Osteoblast (primary cell): Measurements from ENCODE around the gene MT1M. TPM values are rescaled to one million over a fixed set of nuclear protein-coding genes. Genes with fewer than 3 reads are reported as not detected.
"Not testable (repeated sequence)": the region's sequence is repeated elsewhere in the genome, so short reads cannot be mapped to it uniquely, and the experiment has no call there.

ENCODE experiments used
- DNase-seq: peaks from one replicate; pipeline ENCODE4 v3.0.0; 2011; ENCODE audit warnings: low spot score, mixed read lengths; ENCODE audit not compliant: insufficient read length; ENCODE audit errors: missing footprints
- H2AFZ ChIP-seq: 2 replicates; pipeline ENCODE4 v1.6.0; 2011; ENCODE audit warnings: mild to moderate bottlenecking, low read length
- H3K27ac ChIP-seq: 2 replicates; pipeline ENCODE4 v1.5.1; 2011; ENCODE audit warnings: mild to moderate bottlenecking, low read depth, low read length, moderate library complexity
- H3K27me3 ChIP-seq: 2 replicates; pipeline ENCODE4 v1.6.0; 2012; ENCODE audit warnings: mild to moderate bottlenecking, control low read depth, inconsistent platforms, low read length, moderate library complexity; ENCODE audit not compliant: insufficient read depth
- H3K36me3 ChIP-seq: 2 replicates; pipeline ENCODE4 v1.5.1; 2011; ENCODE audit warnings: mild to moderate bottlenecking, low read length, control low read depth, moderate library complexity; ENCODE audit not compliant: insufficient read depth
- H3K4me1 ChIP-seq: 2 replicates; pipeline ENCODE4 v1.5.1; 2011; ENCODE audit warnings: mild to moderate bottlenecking, low read length, control low read depth, moderate library complexity; ENCODE audit not compliant: insufficient read depth
- H3K4me2 ChIP-seq: 2 replicates; pipeline ENCODE4 v1.6.0; 2011; ENCODE audit warnings: mild to moderate bottlenecking, low read length; ENCODE audit not compliant: insufficient read depth
- H3K4me3 ChIP-seq: fragments of 200-600 bp; sonication (generic); 3 replicates; pipeline ENCODE4 v1.5.1; 2012; ENCODE audit warnings: mild to moderate bottlenecking, low read length, inconsistent platforms; ENCODE audit not compliant: insufficient read depth
- H3K79me2 ChIP-seq: 2 replicates; pipeline ENCODE4 v1.6.0; 2012; ENCODE audit warnings: mild to moderate bottlenecking, low read length, control low read depth, inconsistent platforms; ENCODE audit not compliant: insufficient read depth
- H3K9me3 ChIP-seq: 2 replicates; pipeline ENCODE4 v1.5.1; 2011; ENCODE audit warnings: low read depth, low read length, control low read depth
- H4K20me1 ChIP-seq: 2 replicates; pipeline ENCODE4 v1.6.0; 2012; ENCODE audit warnings: mild to moderate bottlenecking, low read length, control low read depth; ENCODE audit not compliant: insufficient read depth
- CTCF ChIP-seq: IDR thresholded peaks from 2 replicates; pipeline ENCODE4 v1.5.1; 2011; ENCODE audit warnings: mild to moderate bottlenecking, low read depth, low read length, moderate library complexity; ENCODE audit errors: extremely low read depth
- total RNA-seq: library from RNA; depleted of rRNA; stranded (reverse); fragments of >200 nt; gene quantifications from 2 replicates; pipeline ENCODE4 v1.2.3, GENCODE V29; 2012

The MT1M gene
- total RNA-seq, 1 donor: 8.7 TPM

DNA sequence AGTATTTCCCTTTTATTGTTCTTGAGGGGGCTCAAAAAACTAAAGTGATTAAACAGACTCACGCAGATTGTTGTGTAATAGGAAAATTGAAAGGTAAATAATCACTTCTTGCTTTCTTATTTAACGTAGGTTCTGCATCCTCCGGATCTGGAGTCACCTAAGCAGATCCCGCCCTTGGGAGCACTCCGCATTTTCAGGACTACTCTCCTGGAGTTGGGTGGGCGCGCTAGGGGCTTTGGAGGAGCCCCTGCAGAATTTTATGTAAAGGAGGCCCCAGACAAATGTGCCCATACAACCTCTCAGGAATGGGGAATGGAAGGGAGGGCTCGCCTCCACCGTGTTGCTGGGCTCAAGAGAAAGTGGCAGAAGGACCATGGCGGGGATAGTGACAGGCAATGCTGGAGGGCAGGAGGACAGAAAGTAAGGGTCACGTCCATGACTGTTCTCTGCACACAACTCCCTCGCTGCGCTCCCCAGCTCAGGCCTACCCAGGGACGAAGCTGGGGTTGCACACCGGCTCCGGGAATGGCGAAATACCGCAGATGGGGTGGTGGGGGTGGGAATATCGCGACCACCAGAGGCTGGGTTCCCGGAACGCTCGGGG is 15.7 kb upstream of the MT1M start:
- no peaks in the 10 kb centered on the region for H3K79me2 ChIP-seq
- DNase-seq: no peak
- H3K27ac ChIP-seq: peak overlapping the region; percentile 17
- H3K9me3 ChIP-seq: no peaks in the 10 kb centered on the region
- peak overlapping the region; percentile 69 for H3K4me3 ChIP-seq
- no peak for TF ChIP-seq CTCF
- H3K4me1 ChIP-seq: peaks cover 38% of the 10 kb centered on the region
- peak overlapping the region; percentile 96 for H2AFZ ChIP-seq
- no peaks in the 10 kb centered on the region for H3K27me3 ChIP-seq
- H3K36me3 ChIP-seq: no peaks in the 10 kb centered on the region
- no peaks in the 10 kb centered on the region for H4K20me1 ChIP-seq
- H3K4me2 ChIP-seq: peak overlapping the region; percentile 89

- no peaks in the 10 kb centered on the region for H4K20me1 ChIP-seq
- peak overlapping the region; percentile 89 for H3K4me2 ChIP-seq
- TF ChIP-seq CTCF: no peak
- H3K27ac ChIP-seq: peak overlapping the region; percentile 56
- peak overlapping the region; percentile 69 for H3K4me3 ChIP-seq
- peak overlapping the region; percentile 96 for H2AFZ ChIP-seq
- H3K9me3 ChIP-seq: no peaks in the 10 kb centered on the region
- no peaks in the 10 kb centered on the region for H3K36me3 ChIP-seq
- no peaks in the 10 kb centered on the region for H3K79me2 ChIP-seq
- H3K27me3 ChIP-seq: no peaks in the 10 kb centered on the region
- peak; percentile 88 for DNase-seq
- peaks cover 31% of the 10 kb centered on the region for H3K4me1 ChIP-seq
Measured at GRCh38 chr16:56617212-56618085, 15.0 kb upstream of the MT1M start.

DNA sequence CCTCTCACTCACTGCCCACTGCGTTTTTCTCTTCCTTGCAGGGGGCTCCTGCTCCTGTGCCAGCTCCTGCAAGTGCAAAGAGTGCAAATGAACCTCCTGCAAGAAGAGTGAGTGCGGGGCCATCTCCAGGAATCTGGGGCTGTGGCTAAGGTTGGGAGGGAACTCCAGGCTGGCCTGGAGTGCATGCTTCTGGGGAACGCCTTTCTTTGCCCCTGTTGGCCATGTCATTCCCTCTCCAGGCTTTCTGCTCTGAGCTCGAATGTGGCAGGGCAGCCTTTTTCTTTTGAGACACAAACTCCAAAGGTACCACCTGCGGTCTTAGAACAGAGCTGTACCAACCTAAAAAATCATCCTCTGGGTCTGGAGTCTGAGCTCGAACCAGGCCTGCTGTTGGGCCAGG is 14.3 kb upstream of the MT1M start:
- H2AFZ ChIP-seq: no peak overlapping the region
- H3K27ac ChIP-seq: no peak overlapping the region
- no peak overlapping the region for H3K4me3 ChIP-seq
- peaks cover 27% of the 10 kb centered on the region for H3K4me1 ChIP-seq
- H3K9me3 ChIP-seq: no peaks in the 10 kb centered on the region
- H3K36me3 ChIP-seq: no peaks in the 10 kb centered on the region
- TF ChIP-seq CTCF: no peak
- peak overlapping the region; percentile 89 for H3K4me2 ChIP-seq
- no peaks in the 10 kb centered on the region for H4K20me1 ChIP-seq
- no peaks in the 10 kb centered on the region for H3K27me3 ChIP-seq
- no peaks in the 10 kb centered on the region for H3K79me2 ChIP-seq
- DNase-seq: no peak

- no peak for DNase-seq
- H3K79me2 ChIP-seq: peaks cover 5% of the 10 kb centered on the region
- H4K20me1 ChIP-seq: no peaks in the 10 kb centered on the region
- H3K4me2 ChIP-seq: no peak overlapping the region
- H2AFZ ChIP-seq: no peak overlapping the region
- no peaks in the 10 kb centered on the region for H3K9me3 ChIP-seq
- H3K27ac ChIP-seq: no peak overlapping the region
- H3K4me1 ChIP-seq: peaks cover 8% of the 10 kb centered on the region
- no peak for TF ChIP-seq CTCF
- no peaks in the 10 kb centered on the region for H3K27me3 ChIP-seq
- H3K36me3 ChIP-seq: no peaks in the 10 kb centered on the region
- no peak overlapping the region for H3K4me3 ChIP-seq
Measured at GRCh38 chr16:56620339-56620897, 12.0 kb upstream of the MT1M start.

GRCh38 chr16:56621665-56622445 is 10.6 kb upstream of the MT1M start:
- H3K79me2 ChIP-seq: peaks cover 17% of the 10 kb centered on the region

More at GRCh38 chr16:56621665-56622445, 10.6 kb upstream of the MT1M start:
- DNase-seq, H3K4me3 ChIP-seq, H3K4me2 ChIP-seq, H3K9me3 ChIP-seq, H3K27me3 ChIP-seq, H3K36me3 ChIP-seq, H2AFZ ChIP-seq, H3K27ac ChIP-seq, H4K20me1 ChIP-seq: not testable (repeated sequence)
- H3K4me1 ChIP-seq: peaks cover 16% of the 10 kb centered on the region
